ENCODE measurements around the gene EEF2K. TPM values are rescaled to one million over a fixed set of nuclear protein-coding genes. Genes with fewer than 3 reads are reported as not detected.

Gene EEF2K
- total and polyA plus RNA-seq, 3 experiments from 2014 or later = 1.9 to 28.3 (median 27.2) TPM

- ChIA-PET CTCF (interaction anchor here (0.8 to 1.2 kb wide), 2 partner anchors 24 to 29 kb away, joined by 3 to 4 read pairs; no protein-coding TSS in a partner anchor), POLR2A (no interaction called here)
- H3K27me3 Mint-ChIP-seq = no peaks in the 10 kb centered on the region
- H3K4me1 Mint-ChIP-seq = peaks cover 5 to 17% (median 9%) of the 10 kb centered on the region in 3 donors
- H3K36me3 Mint-ChIP-seq = peaks cover 5 to 89% (median 15%) of the 10 kb centered on the region in 3 donors
- no peaks in the 10 kb centered on the region for H3K9me3 Mint-ChIP-seq
- peak overlapping the region in 1 of 8 donors; percentile 41 for H3K27ac Mint-ChIP-seq
- Histone ChIP-seq H3K9me3 (ENCODE audit: low read length) (no peaks in the 10 kb centered on the region), H3K4me1 (ENCODE audit: insufficient read depth, low read length) (peaks cover 4% of the 10 kb centered on the region), H3K27me3 (ENCODE audit: insufficient read depth, low read length, poor library complexity, severe bottlenecking) (no peaks in the 10 kb centered on the region), H3K4me3 (ENCODE audit: low read length) (no peak overlapping the region), H3K27ac (ENCODE audit: low read depth, low read length) (no peak overlapping the region), H3K36me3 (ENCODE audit: insufficient read depth, low read length) (peaks cover 55% of the 10 kb centered on the region)
- no peak overlapping the region for H3K4me3 Mint-ChIP-seq
- no peak for DNase-seq
Measured at GRCh38 chr16:22323959-22324786, 118.1 kb downstream of the EEF2K start.

- Mint-ChIP-seq H3K27me3 (no peaks in the 10 kb centered on the region), H3K27ac (peak overlapping the region in 1 of 8 donors; percentile 50), H3K4me3 (peak overlapping the region in 1 of 7 donors; percentile 86), H3K4me1 (peaks cover 5 to 25% (median 9%) of the 10 kb centered on the region in 3 donors), H3K36me3 (peaks cover 5 to 92% (median 13%) of the 10 kb centered on the region in 3 donors), H3K9me3 (no peaks in the 10 kb centered on the region)
- no peaks in the 10 kb centered on the region for H3K27me3 ChIP-seq (ENCODE audit: insufficient read depth, low read length, poor library complexity, severe bottlenecking)
- DNase-seq = no peak
- no peak overlapping the region for H3K27ac ChIP-seq (ENCODE audit: low read depth, low read length)
- H3K9me3 ChIP-seq (ENCODE audit: low read length) = no peaks in the 10 kb centered on the region
- CTCF ChIA-PET = no interaction called here
- peaks cover 57% of the 10 kb centered on the region for H3K36me3 ChIP-seq (ENCODE audit: insufficient read depth, low read length)
- POLR2A ChIA-PET = no interaction called here
- H3K4me3 ChIP-seq (ENCODE audit: low read length) = no peak overlapping the region
- H3K4me1 ChIP-seq (ENCODE audit: insufficient read depth, low read length) = peaks cover 4% of the 10 kb centered on the region
Measured at GRCh38 chr16:22324787-22325597, 118.9 kb downstream of the EEF2K start.

DNA sequence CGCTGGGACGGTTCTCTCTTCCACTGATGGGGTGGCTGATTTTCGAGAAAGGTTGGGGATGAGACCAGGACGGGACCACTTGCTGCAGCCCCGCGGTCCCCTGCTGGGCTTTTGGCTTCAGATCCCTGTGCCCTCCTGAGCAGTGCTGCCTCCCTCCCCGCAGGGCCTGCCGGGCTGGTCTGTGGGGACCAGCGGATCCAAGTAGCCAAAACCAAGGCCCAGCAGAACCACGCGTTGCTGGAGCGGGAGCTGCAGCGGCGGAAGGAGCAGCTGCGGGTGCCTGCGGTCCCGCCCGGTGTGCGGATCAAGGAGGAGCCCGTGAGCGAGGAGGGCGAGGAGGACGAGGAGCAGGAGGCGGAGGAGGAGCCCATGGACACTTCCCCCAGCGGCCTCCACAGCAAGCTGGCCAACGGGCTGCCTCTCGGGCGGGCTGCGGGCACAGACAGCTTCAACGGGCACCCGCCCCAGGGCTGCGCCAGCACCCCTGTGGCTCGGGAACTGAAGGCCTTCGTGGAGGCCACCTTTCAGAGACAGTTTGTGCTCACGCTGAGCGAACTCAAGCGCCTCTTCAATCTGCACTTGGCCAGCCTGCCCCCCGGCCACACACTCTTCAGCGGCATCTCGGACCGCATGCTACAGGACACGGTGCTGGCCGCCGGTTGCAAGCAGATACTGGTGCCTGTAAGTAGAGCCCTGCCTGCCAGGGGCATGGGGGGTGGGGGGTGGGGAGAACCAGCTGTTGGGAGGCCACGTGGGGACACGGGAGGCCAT, 119.7 kb downstream of the EEF2K start:
- Histone ChIP-seq H3K4me1 (ENCODE audit: insufficient read depth, low read length) (peaks cover 4% of the 10 kb centered on the region), H3K9me3 (ENCODE audit: low read length) (no peaks in the 10 kb centered on the region), H3K27me3 (ENCODE audit: insufficient read depth, low read length, poor library complexity, severe bottlenecking) (no peaks in the 10 kb centered on the region), H3K36me3 (ENCODE audit: insufficient read depth, low read length) (peaks cover 56% of the 10 kb centered on the region), H3K27ac (ENCODE audit: low read depth, low read length) (no peak overlapping the region), H3K4me3 (ENCODE audit: low read length) (no peak overlapping the region)
- ChIA-PET CTCF (no interaction called here), POLR2A (no interaction called here)
- Mint-ChIP-seq H3K36me3 (peaks cover 5 to 95% (median 15%) of the 10 kb centered on the region in 3 donors), H3K4me3 (no peak overlapping the region), H3K4me1 (peaks cover 5 to 29% (median 7%) of the 10 kb centered on the region in 3 donors), H3K27me3 (no peaks in the 10 kb centered on the region), H3K27ac (peak overlapping the region in 1 of 8 donors; percentile 50), H3K9me3 (no peaks in the 10 kb centered on the region)
- DNase-seq = no peak

DNA sequence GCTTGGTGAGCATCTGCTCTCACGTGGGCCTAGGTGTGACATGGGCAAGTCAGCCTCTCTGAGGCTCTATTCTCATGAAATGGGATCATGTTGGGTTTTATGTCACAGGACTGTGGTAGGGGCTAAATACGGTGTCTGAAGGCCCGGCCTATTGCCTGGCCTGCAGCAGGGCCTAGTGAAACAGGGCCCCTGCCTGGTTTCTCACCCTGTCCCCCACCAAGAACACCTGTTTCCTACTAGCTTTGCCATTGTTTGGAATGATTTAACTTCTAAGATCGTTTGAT, 120.2 kb downstream of the EEF2K start:
- DNase-seq = no peak
- Histone ChIP-seq H3K27me3 (ENCODE audit: insufficient read depth, low read length, poor library complexity, severe bottlenecking) (no peaks in the 10 kb centered on the region), H3K27ac (ENCODE audit: low read depth, low read length) (no peak overlapping the region), H3K4me1 (ENCODE audit: insufficient read depth, low read length) (peaks cover 4% of the 10 kb centered on the region), H3K9me3 (ENCODE audit: low read length) (no peaks in the 10 kb centered on the region), H3K36me3 (ENCODE audit: insufficient read depth, low read length) (peaks cover 53% of the 10 kb centered on the region), H3K4me3 (ENCODE audit: low read length) (no peak overlapping the region)
- Mint-ChIP-seq H3K9me3 (no peaks in the 10 kb centered on the region), H3K27ac (peak overlapping the region in 2 of 8 donors; percentile 17 to 66), H3K4me3 (no peak overlapping the region), H3K36me3 (peaks cover 1 to 94% (median 9%) of the 10 kb centered on the region in 3 donors), H3K4me1 (peaks cover 1 to 24% (median 2%) of the 10 kb centered on the region in 3 donors), H3K27me3 (no peaks in the 10 kb centered on the region)
- POLR2A ChIA-PET = no interaction called here
- CTCF ChIA-PET = no interaction called here

DNA sequence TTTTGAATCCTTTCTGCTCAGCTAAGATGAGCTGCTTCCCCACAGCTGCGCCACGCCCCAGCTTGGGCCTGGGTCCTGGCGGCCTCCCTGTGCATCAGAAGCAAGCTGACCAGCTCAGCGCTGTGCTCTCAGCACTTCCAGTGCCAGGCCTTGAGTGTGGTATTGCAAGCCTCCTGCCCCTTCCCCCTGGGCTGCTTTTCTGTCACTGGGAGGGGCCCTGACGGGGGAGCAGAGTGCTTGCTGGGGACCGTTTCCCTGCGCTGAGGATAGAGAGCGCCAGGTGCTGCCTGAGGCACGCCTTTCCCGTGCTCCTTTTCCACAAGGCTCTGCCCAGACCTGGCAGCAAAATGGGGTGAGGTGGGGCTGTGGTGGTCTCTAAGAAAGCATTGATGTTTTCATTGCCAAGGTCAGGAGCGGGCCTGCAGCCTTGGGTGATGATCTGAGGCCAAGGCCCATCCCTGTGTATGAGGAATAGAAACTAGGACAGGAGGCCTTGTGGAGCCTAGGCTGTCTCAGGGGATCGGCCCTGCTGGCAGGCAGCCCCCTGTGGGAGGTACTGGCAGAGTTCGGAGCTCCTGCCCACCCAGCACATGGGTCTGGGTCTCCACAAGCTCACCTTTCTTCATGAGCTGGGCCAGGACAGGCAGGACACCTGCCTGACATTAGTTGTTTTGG, 120.8 kb downstream of the EEF2K start:
- Histone ChIP-seq H3K27me3 (ENCODE audit: insufficient read depth, low read length, poor library complexity, severe bottlenecking) (no peaks in the 10 kb centered on the region), H3K4me1 (ENCODE audit: insufficient read depth, low read length) (no peaks in the 10 kb centered on the region), H3K27ac (ENCODE audit: low read depth, low read length) (no peak overlapping the region), H3K4me3 (ENCODE audit: low read length) (no peak overlapping the region), H3K9me3 (ENCODE audit: low read length) (no peaks in the 10 kb centered on the region), H3K36me3 (ENCODE audit: insufficient read depth, low read length) (peaks cover 48% of the 10 kb centered on the region)
- Mint-ChIP-seq H3K4me3 (no peak overlapping the region), H3K27me3 (no peaks in the 10 kb centered on the region), H3K9me3 (no peaks in the 10 kb centered on the region), H3K36me3 (peaks cover 5 to 95% (median 11%) of the 10 kb centered on the region in 3 donors), H3K27ac (peak overlapping the region in 3 of 8 donors; percentile 50 to 74 (median 66)), H3K4me1 (peaks cover 0 to 21% (median 0%) of the 10 kb centered on the region in 3 donors)
- ChIA-PET CTCF (interaction anchor here (0.6 kb wide), 1 partner anchor 88 kb away, joined by 3 read pairs; no protein-coding TSS in a partner anchor), POLR2A (no interaction called here)
- DNase-seq = no peak

DNA sequence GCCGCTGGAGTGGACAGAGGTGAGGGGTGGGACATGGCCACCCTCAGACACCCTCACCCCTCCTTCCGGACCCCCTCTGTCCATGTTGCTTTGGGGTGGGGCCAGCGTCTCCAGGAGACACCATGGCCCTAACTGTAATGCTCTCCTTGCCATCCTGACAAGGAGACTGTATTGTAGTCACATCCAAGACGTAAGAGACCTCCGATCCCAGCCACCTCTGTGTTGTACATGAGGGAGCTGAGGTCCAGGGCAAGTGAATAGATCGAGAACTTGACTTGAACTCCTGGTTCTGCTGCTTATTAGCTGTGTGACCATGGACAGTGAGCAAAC, 121.3 kb downstream of the EEF2K start:
- Histone ChIP-seq H3K4me1 (ENCODE audit: insufficient read depth, low read length) (no peaks in the 10 kb centered on the region), H3K4me3 (ENCODE audit: low read length) (no peak overlapping the region), H3K9me3 (ENCODE audit: low read length) (no peaks in the 10 kb centered on the region), H3K27me3 (ENCODE audit: insufficient read depth, low read length, poor library complexity, severe bottlenecking) (no peaks in the 10 kb centered on the region), H3K27ac (ENCODE audit: low read depth, low read length) (no peak overlapping the region), H3K36me3 (ENCODE audit: insufficient read depth, low read length) (peaks cover 50% of the 10 kb centered on the region)
- Mint-ChIP-seq H3K4me3 (peak overlapping the region in 1 of 7 donors; percentile 54), H3K4me1 (peaks cover 0 to 21% (median 2%) of the 10 kb centered on the region in 3 donors), H3K27me3 (no peaks in the 10 kb centered on the region), H3K9me3 (no peaks in the 10 kb centered on the region), H3K36me3 (peaks cover 8 to 98% (median 14%) of the 10 kb centered on the region in 3 donors), H3K27ac (peak overlapping the region in 5 of 8 donors; percentile 11 to 74 (median 38))
- CTCF ChIA-PET = interaction anchor here (0.6 kb wide), 1 partner anchor 88 kb away, joined by 3 read pairs; no protein-coding TSS in a partner anchor
- no peak for DNase-seq
- POLR2A ChIA-PET = no interaction called here

DNA sequence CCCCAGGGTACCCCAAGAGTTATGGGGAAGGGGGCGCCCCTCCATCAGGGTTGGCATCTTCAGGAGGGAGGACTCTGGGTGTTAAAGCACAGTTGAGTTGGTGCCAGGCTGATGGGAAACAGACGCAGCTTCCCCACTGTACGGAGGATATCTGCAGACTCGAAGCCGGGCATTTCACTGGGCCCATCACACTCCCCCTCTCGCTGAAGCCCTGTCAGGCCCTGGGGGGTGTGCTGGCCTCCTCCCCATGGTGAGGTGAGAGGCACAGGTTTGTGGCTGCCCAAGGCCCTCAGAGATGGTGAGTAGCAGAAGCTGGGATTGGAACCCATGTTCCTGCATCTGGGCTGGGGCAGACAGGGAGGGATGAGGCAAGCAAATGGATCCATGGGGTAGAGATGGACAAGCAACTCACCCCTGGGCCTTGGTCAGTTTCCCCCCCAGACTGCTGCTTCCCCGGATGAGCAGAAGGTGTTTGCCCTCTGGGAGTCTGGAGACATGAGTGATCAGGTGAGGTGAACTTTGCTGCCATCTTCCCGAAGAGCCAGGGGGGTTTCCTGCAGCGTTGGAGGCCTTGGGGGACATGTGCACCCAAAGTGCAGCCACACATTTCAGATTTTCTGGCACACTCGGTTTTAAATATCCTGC, 122.1 kb downstream of the EEF2K start:
- H3K4me3 Mint-ChIP-seq = no peak overlapping the region
- Histone ChIP-seq H3K4me3 (ENCODE audit: low read length) (no peak overlapping the region), H3K9me3 (ENCODE audit: low read length) (no peaks in the 10 kb centered on the region), H3K27me3 (ENCODE audit: insufficient read depth, low read length, poor library complexity, severe bottlenecking) (no peaks in the 10 kb centered on the region), H3K36me3 (ENCODE audit: insufficient read depth, low read length) (peaks cover 52% of the 10 kb centered on the region), H3K4me1 (ENCODE audit: insufficient read depth, low read length) (no peaks in the 10 kb centered on the region), H3K27ac (ENCODE audit: low read depth, low read length) (no peak overlapping the region)
- no peaks in the 10 kb centered on the region for H3K9me3 Mint-ChIP-seq
- DNase-seq = no peak
- peak overlapping the region in 4 of 8 donors; percentile 11 to 74 (median 52) for H3K27ac Mint-ChIP-seq
- H3K27me3 Mint-ChIP-seq = no peaks in the 10 kb centered on the region
- peaks cover 0 to 21% (median 2%) of the 10 kb centered on the region in 3 donors for H3K4me1 Mint-ChIP-seq
- ChIA-PET POLR2A (no interaction called here), CTCF (no interaction called here)
- peaks cover 11 to 93% (median 14%) of the 10 kb centered on the region in 3 donors for H3K36me3 Mint-ChIP-seq

Data from CD8-positive, alpha-beta memory T cell (primary cell).